ENCODE results near the gene FNBP1. TPM values are rescaled to one million over a fixed set of nuclear protein-coding genes. Genes with fewer than 3 reads are reported as not detected.

The FNBP1 gene
- total and polyA plus RNA-seq, 2 of the 13 experiments (the other 11 are each of a cell fraction or from before 2014, with no cell fraction given): 5.4 to 19.5 TPM

GRCh38 chr9:129933185-129934040 lies 109.6 kb downstream of the FNBP1 start (continued):
- TF ChIP-seq ZNF704 (CRISPR knock-in tag; IDR thresholded peaks at IDR 0.05; ENCODE audit: borderline replicate concordance): no peak
- no peak for TF ChIP-seq HBP1 (CRISPR knock-in tag; IDR thresholded peaks at IDR 0.05; ENCODE audit: low read depth)
- no peak for TF ChIP-seq GFI1 (CRISPR knock-in tag; IDR thresholded peaks at IDR 0.05; ENCODE audit: borderline replicate concordance)
- TF ChIP-seq LCORL (IDR thresholded peaks at IDR 0.05): no peak
- no peak for TF ChIP-seq LCORL (CRISPR knock-in tag; IDR thresholded peaks at IDR 0.05)
- no peak for TF ChIP-seq RAD51 (IDR thresholded peaks at IDR 0.05; ENCODE audit: borderline replicate concordance)
- TF ChIP-seq ZNF792 (CRISPR knock-in tag; IDR thresholded peaks at IDR 0.05): no peak

- ChIA-PET CTCF (ENCODE audit: low intra/inter-chr PET ratio, low total read pairs) (no interaction called here), POLR2A (no interaction called here)
- Histone ChIP-seq H3K27ac (ENCODE audit: extremely low read length, insufficient read depth, low read length) (no peak overlapping the region), H3K4me1 (ENCODE audit: insufficient read depth, low read length) (peaks cover 10% of the 10 kb centered on the region; the same call in 1 of the 2 replicates), H2AFZ (ENCODE audit: low read length) (no peak overlapping the region), H3K79me2 (ENCODE audit: insufficient read depth, low read length) (no peaks in the 10 kb centered on the region), H3K9me3 (ENCODE audit: low read length) (no peaks in the 10 kb centered on the region), H3K27me3 (ENCODE audit: control insufficient read depth in 1 of 2, insufficient read depth in 2 of 2, low read length in 2 of 2) (no peaks in the 10 kb centered on the region), H3K36me3 (replicated peaks in 1 of 2; ENCODE audit: control insufficient read depth in 1 of 2, insufficient read depth in 2 of 2, low read length in 2 of 2) (0 out of 5 replicates have a peak, but pooled peaks cover 0 to 6% of the 10 kb centered on the region in 2 experiments), H3K9ac (ENCODE audit: insufficient read depth, low read depth, low read length) (no peak overlapping the region), H3K4me3 (replicated peaks in 1 of 3; ENCODE audit: insufficient read depth in 1 of 3, low read depth in 2 of 3, low read length in 3 of 3) (no peak overlapping the region), H3K4me2 (ENCODE audit: low read depth, low read length) (no peak overlapping the region), H4K20me1 (ENCODE audit: insufficient read depth, low read length) (no peaks in the 10 kb centered on the region)
- FAIRE-seq (no peak), ATAC-seq (no peak), DNase-seq (ENCODE audit: low spot score) (no peak)
- TF ChIP-seq ZNF101 (CRISPR knock-in tag; IDR thresholded peaks at IDR 0.05; ENCODE audit: borderline replicate concordance, low read depth): no peak
- 0 out of 2 replicates have a peak, but pooled peaks have one; percentile 11 for TF ChIP-seq ZNF652 (CRISPR knock-in tag; IDR thresholded peaks at IDR 0.05; ENCODE audit: borderline replicate concordance, low read depth)
- 77% methylated on average over 8 of the region's 8 CpGs for WGBS (ENCODE audit: low lambda C conversion rate)
- in situ Hi-C loops (cut with HindIII; ENCODE audit: extremely low pct_ligation_motif_present, low pct_unique_long_range_greater_than_20kb): no loop called here
- BruUV-seq (replicated peaks): no TSS peak
- intact Hi-C loops (cut with micrococcal nuclease; ENCODE audit: unreplicated experiment): no loop called here
Measured at GRCh38 chr9:129932303-129933151, 110.5 kb downstream of the FNBP1 start.
